ENCODE data around the gene NDUFS2. TPM values are rescaled to one million over a fixed set of nuclear protein-coding genes. Genes with fewer than 3 reads are reported as not detected.

Gene NDUFS2
- total and polyA plus RNA-seq, 9 of the 15 experiments (the other 6 are each of a cell fraction or from before 2014, with no cell fraction given): 70.0 to 176 (median 141) TPM

DNA sequence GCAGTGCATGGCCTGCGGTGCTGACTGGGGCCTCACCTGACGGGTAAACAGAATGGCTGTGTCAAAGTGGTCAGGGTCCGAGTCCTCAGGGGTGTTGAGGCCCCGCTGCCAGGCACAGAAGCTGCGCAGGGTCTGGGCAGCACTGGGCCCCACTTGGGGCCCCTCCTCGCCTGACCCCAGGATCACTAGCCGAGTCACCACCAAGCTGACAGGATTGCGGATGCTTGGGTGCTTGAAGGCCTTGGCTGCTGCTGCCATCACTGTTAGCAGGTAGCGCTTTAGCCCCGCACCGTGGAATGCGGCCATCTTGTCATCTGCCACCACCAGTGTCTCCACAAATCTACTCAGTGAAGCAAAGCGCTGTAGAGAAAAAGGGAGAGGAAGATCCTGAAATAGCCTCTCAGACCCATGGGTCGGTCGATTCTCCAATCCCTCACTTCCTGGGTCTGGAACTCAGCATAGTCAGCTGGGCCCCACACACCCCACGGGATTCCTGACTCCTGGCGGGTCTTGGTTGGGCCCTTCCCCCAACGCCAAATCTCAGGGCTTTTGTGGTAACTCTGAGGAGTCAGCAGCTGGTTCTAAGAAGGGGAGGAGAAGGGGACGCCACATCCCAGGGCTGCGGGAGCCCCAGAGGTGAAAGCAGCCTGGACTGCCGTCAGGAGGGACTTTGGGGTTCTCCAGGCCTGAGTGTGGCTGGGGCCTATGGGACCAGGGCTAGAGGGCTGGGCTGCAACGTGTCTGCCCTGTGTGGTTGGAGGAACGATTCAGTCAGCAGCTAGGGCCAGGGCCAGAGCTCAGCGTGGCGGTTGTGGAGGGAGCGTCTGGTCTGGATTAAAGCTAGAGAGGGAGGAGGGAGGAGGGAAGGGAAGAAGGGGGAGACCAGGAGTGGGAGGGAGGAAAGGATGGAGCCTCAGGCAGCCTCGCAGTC is 5.4 kb upstream of the NDUFS2 start:
- H3K9ac ChIP-seq (ENCODE audit: insufficient read depth in 1 of 2, low read depth in 2 of 2, low read length in 2 of 2): peak overlapping the region in 1 of 2 experiments; percentile 85; a peak in 2 of 4 replicates
- ATAC-seq (no peak), FAIRE-seq (no peak), DNase-seq (ENCODE audit: extremely low read depth in 1 of 4, low spot score in 3 of 4) (no peak)
- H3K4me2 ChIP-seq (ENCODE audit: insufficient read depth, low read length): 0 out of 2 replicates have a peak overlapping the region, but pooled peaks have one; percentile 12
- H3K27ac ChIP-seq (ENCODE audit: extremely low read depth, low read depth, low read length): peak overlapping the region; percentile 16; the same call in 1 of the 3 replicates
- no peaks in the 10 kb centered on the region for H3K36me3 ChIP-seq (ENCODE audit: control insufficient read depth, insufficient read depth, low read length)
- H3K9me1 ChIP-seq (ENCODE audit: control insufficient read depth, insufficient read depth, low read length): no peaks in the 10 kb centered on the region
- intact Hi-C loops (cut with micrococcal nuclease): no loop called here
- no peaks in the 10 kb centered on the region for H3K9me3 ChIP-seq (replicated peaks; ENCODE audit: control insufficient read depth, insufficient read depth, low read depth, low read length)
- ChIA-PET POLR2A (no interaction called here), CTCF (ENCODE audit: low intra/inter-chr PET ratio) (interaction anchor here (0.5 kb wide), 1 partner anchor 177 kb away, joined by 3 read pairs; no protein-coding TSS in a partner anchor)
- H3K27me3 ChIP-seq (ENCODE audit: control insufficient read depth in 2 of 2, insufficient read depth in 2 of 2, low read length in 2 of 2): no peaks in the 10 kb centered on the region
- in situ Hi-C loops (cut with MboI): no loop called here
- peaks cover 59 to 64% of the 10 kb centered on the region in 2 experiments for H3K4me1 ChIP-seq (replicated peaks in 1 of 2; ENCODE audit: control insufficient read depth in 2 of 2, insufficient read depth in 2 of 2, low read length in 2 of 2)
- no peak overlapping the region for H3K4me3 ChIP-seq
- no peaks in the 10 kb centered on the region for H4K20me1 ChIP-seq (replicated peaks; ENCODE audit: control insufficient read depth, insufficient read depth, low read length)
- WGBS (ENCODE audit: insufficient coverage, low coverage, missing lambda C conversion rate): 68% methylated on average over 23 of the region's 27 CpGs
- BruUV-seq (replicated peaks): no TSS peak
- peaks cover under 1% of the 10 kb centered on the region; the same call in 1 of the 3 replicates for H3K79me2 ChIP-seq (ENCODE audit: control insufficient read depth, insufficient read depth, low read length)
- H2AFZ ChIP-seq (ENCODE audit: low read depth, low read length): peak overlapping the region; percentile 81
- TF ChIP-seq PRPF4 (IDR thresholded peaks at IDR 0.05; ENCODE audit: insufficient read depth, low read depth, low read length, poor library complexity, severe bottlenecking): no peak
- TF ChIP-seq, protein P1, sequence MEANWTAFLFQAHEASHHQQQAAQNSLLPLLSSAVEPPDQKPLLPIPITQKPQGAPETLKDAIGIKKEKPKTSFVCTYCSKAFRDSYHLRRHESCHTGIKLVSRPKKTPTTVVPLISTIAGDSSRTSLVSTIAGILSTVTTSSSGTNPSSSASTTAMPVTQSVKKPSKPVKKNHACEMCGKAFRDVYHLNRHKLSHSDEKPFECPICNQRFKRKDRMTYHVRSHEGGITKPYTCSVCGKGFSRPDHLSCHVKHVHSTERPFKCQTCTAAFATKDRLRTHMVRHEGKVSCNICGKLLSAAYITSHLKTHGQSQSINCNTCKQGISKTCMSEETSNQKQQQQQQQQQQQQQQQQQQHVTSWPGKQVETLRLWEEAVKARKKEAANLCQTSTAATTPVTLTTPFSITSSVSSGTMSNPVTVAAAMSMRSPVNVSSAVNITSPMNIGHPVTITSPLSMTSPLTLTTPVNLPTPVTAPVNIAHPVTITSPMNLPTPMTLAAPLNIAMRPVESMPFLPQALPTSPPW (CRISPR knock-in tag; IDR thresholded peaks at IDR 0.05): 0 out of 2 replicates have a peak, but pooled peaks have one; percentile 8
- TF ChIP-seq NFIC (IDR thresholded peaks at IDR 0.05): no peak
- TF ChIP-seq, protein P2, sequence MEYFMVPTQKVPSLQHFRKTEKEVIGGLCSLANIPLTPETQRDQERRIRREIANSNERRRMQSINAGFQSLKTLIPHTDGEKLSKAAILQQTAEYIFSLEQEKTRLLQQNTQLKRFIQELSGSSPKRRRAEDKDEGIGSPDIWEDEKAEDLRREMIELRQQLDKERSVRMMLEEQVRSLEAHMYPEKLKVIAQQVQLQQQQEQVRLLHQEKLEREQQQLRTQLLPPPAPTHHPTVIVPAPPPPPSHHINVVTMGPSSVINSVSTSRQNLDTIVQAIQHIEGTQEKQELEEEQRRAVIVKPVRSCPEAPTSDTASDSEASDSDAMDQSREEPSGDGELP (CRISPR knock-in tag; IDR thresholded peaks at IDR 0.05; ENCODE audit: borderline replicate concordance): peak; percentile 59; the same call in 1 of the 2 replicates
- no peak for TF ChIP-seq ZNF584 (CRISPR knock-in tag; IDR thresholded peaks at IDR 0.05; ENCODE audit: low read depth)
- TF ChIP-seq, protein P3, sequence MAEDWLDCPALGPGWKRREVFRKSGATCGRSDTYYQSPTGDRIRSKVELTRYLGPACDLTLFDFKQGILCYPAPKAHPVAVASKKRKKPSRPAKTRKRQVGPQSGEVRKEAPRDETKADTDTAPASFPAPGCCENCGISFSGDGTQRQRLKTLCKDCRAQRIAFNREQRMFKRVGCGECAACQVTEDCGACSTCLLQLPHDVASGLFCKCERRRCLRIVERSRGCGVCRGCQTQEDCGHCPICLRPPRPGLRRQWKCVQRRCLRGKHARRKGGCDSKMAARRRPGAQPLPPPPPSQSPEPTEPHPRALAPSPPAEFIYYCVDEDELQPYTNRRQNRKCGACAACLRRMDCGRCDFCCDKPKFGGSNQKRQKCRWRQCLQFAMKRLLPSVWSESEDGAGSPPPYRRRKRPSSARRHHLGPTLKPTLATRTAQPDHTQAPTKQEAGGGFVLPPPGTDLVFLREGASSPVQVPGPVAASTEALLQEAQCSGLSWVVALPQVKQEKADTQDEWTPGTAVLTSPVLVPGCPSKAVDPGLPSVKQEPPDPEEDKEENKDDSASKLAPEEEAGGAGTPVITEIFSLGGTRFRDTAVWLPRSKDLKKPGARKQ (CRISPR knock-in tag; IDR thresholded peaks at IDR 0.05): no peak
- TF ChIP-seq PHF21A (IDR thresholded peaks at IDR 0.05; ENCODE audit: borderline replicate concordance, low read depth): no peak
- no peak for TF ChIP-seq TCF7L2 (IDR thresholded peaks at IDR 0.05; ENCODE audit: low read depth, low read length)
- TF ChIP-seq POLR2A (conservative IDR thresholded peaks at IDR 0.05): no peak
- no peak for TF ChIP-seq FOXK1 (CRISPR knock-in tag; IDR thresholded peaks at IDR 0.05; ENCODE audit: borderline replicate concordance)
- TF ChIP-seq CC2D1A (IDR thresholded peaks at IDR 0.05): no peak
- peak; percentile 84 for TF ChIP-seq ZNF263 (CRISPR knock-in tag; IDR thresholded peaks at IDR 0.05; ENCODE audit: borderline replicate concordance)
- peak; percentile 23; the same call in 1 of the 2 replicates for TF ChIP-seq RBFOX2 (IDR thresholded peaks at IDR 0.05; ENCODE audit: low read depth, low read length)
- TF ChIP-seq, protein P4, sequence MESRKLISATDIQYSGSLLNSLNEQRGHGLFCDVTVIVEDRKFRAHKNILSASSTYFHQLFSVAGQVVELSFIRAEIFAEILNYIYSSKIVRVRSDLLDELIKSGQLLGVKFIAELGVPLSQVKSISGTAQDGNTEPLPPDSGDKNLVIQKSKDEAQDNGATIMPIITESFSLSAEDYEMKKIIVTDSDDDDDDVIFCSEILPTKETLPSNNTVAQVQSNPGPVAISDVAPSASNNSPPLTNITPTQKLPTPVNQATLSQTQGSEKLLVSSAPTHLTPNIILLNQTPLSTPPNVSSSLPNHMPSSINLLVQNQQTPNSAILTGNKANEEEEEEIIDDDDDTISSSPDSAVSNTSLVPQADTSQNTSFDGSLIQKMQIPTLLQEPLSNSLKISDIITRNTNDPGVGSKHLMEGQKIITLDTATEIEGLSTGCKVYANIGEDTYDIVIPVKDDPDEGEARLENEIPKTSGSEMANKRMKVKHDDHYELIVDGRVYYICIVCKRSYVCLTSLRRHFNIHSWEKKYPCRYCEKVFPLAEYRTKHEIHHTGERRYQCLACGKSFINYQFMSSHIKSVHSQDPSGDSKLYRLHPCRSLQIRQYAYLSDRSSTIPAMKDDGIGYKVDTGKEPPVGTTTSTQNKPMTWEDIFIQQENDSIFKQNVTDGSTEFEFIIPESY (CRISPR knock-in tag; IDR thresholded peaks at IDR 0.05): peak; percentile 65; the same call in 1 of the 2 replicates
